DOHH2 (cell line): ENCODE data around the gene CA12.

Experiments used
- H3F3A ChIP-seq: fragments of 200-600 bp; sonication (generic), shearing (Covaris generic); 2 replicates; pipeline ENCODE4 v1.6.0; 2016; ENCODE audit warnings: antibody characterized with exemption, mild to moderate bottlenecking; ENCODE audit not compliant: control insufficient read depth, insufficient read depth
- H3K27ac ChIP-seq: fragments of 200-600 bp; sonication (generic); 2 replicates; pipeline ENCODE4 v1.5.1; 2014; ENCODE audit warnings: low read depth, mild to moderate bottlenecking, low read length, moderate library complexity
- H3K27me3 ChIP-seq: fragments of 200-600 bp; sonication (generic); 2 replicates; pipeline ENCODE4 v1.6.1; 2014; ENCODE audit warnings: mild to moderate bottlenecking, low read length, mixed read lengths; ENCODE audit not compliant: control insufficient read depth
- H3K36me3 ChIP-seq: fragments of 200-600 bp; sonication (generic); 2 replicates; pipeline ENCODE4 v1.6.1; 2014; ENCODE audit warnings: mild to moderate bottlenecking, low read length, moderate library complexity, mixed read lengths; ENCODE audit not compliant: control insufficient read depth
- H3K4me1 ChIP-seq: fragments of 200-600 bp; sonication (generic); 2 replicates; pipeline ENCODE4 v1.6.1; 2014; ENCODE audit warnings: mild to moderate bottlenecking, low read length, mixed read lengths; ENCODE audit not compliant: control insufficient read depth
- H3K4me2 ChIP-seq: fragments of 200-600 bp; sonication (generic); 2 replicates; pipeline ENCODE4 v1.6.0; 2014; ENCODE audit warnings: mild to moderate bottlenecking, low read length, moderate library complexity
- H3K4me3 ChIP-seq: fragments of 200-600 bp; sonication (generic); 2 replicates; pipeline ENCODE4 v1.5.1; 2014; ENCODE audit warnings: mild to moderate bottlenecking, low read length, mixed read lengths
- H3K79me2 ChIP-seq: fragments of 200-600 bp; sonication (generic); 2 replicates; pipeline ENCODE4 v1.6.1; 2014; ENCODE audit warnings: mild to moderate bottlenecking, low read length, mixed read lengths; ENCODE audit not compliant: control insufficient read depth
- H3K9me2 ChIP-seq: fragments of 200-600 bp; sonication (generic); replicated peaks from 2 replicates; pipeline ENCODE4 v1.6.1; 2014; ENCODE audit warnings: mild to moderate bottlenecking, low read length, mixed read lengths; ENCODE audit not compliant: control insufficient read depth
- H3K9me3 ChIP-seq: fragments of 200-600 bp; sonication (generic); 2 replicates; pipeline ENCODE4 v1.6.1; 2014; ENCODE audit warnings: antibody characterized with exemption, low read length, mixed read lengths; ENCODE audit not compliant: control insufficient read depth, insufficient read depth
- H4K20me1 ChIP-seq: fragments of 200-600 bp; sonication (generic); 2 replicates; pipeline ENCODE4 v1.6.0; 2014; ENCODE audit warnings: low read depth, mild to moderate bottlenecking, antibody characterized with exemption, low read length, moderate library complexity; ENCODE audit not compliant: control insufficient read depth, insufficient read depth
- CTCF ChIP-seq: fragments of 200-600 bp; sonication (generic); IDR thresholded peaks from one replicate; pipeline ENCODE4 v1.5.1; 2014; ENCODE audit warnings: antibody characterized with exemption, mild to moderate bottlenecking, low read depth, low read length; ENCODE audit not compliant: poor library complexity, severe bottlenecking
- EZH2phosphoT487 ChIP-seq: fragments of 200-600 bp; sonication (generic); IDR thresholded peaks from 2 replicates; pipeline ENCODE4 v1.6.1; 2017; ENCODE audit warnings: borderline replicate concordance, mild to moderate bottlenecking, antibody characterized with exemption, low read length, moderate library complexity, mixed read lengths

The CA12 gene

GRCh38 chr15:63340353-63340752, 41.3 kb downstream of the CA12 start:
- Histone ChIP-seq H3K27ac (no peak overlapping the region), H3K9me2 (no peaks in the 10 kb centered on the region), H4K20me1 (no peaks in the 10 kb centered on the region), H3K36me3 (no peaks in the 10 kb centered on the region), H3K4me2 (no peak overlapping the region), H3K9me3 (no peaks in the 10 kb centered on the region), H3K79me2 (no peaks in the 10 kb centered on the region), H3K27me3 (peaks cover 18% of the 10 kb centered on the region), H3K4me3 (no peak overlapping the region), H3F3A (no peaks in the 10 kb centered on the region), H3K4me1 (peaks cover 2% of the 10 kb centered on the region; the same call in 1 of the 2 replicates)
- TF ChIP-seq EZH2phosphoT487 (no peak), CTCF (no peak)

- H3K27me3 ChIP-seq = peaks cover 18% of the 10 kb centered on the region
- H3K4me3 ChIP-seq = no peak overlapping the region
- H3K4me2 ChIP-seq = no peak overlapping the region
- H3K79me2 ChIP-seq = no peaks in the 10 kb centered on the region
- no peaks in the 10 kb centered on the region for H3F3A ChIP-seq
- peaks cover 2% of the 10 kb centered on the region; the same call in 1 of the 2 replicates for H3K4me1 ChIP-seq
- no peak overlapping the region for H3K27ac ChIP-seq
- H4K20me1 ChIP-seq = no peaks in the 10 kb centered on the region
- no peaks in the 10 kb centered on the region for H3K9me2 ChIP-seq
- TF ChIP-seq CTCF = no peak
- TF ChIP-seq EZH2phosphoT487 = no peak
- H3K36me3 ChIP-seq = no peaks in the 10 kb centered on the region
- no peaks in the 10 kb centered on the region for H3K9me3 ChIP-seq
Observed at GRCh38 chr15:63339836-63340235, 41.8 kb downstream of the CA12 start.

GRCh38 chr15:63339006-63339766, 42.5 kb downstream of the CA12 start:
- peaks cover 18% of the 10 kb centered on the region for H3K27me3 ChIP-seq
- no peaks in the 10 kb centered on the region for H3K79me2 ChIP-seq
- H3K36me3 ChIP-seq = no peaks in the 10 kb centered on the region
- H4K20me1 ChIP-seq = no peaks in the 10 kb centered on the region
- H3K9me2 ChIP-seq = no peaks in the 10 kb centered on the region
- H3K27ac ChIP-seq = no peak overlapping the region
- no peak overlapping the region for H3K4me2 ChIP-seq
- no peak overlapping the region for H3K4me3 ChIP-seq
- no peak for TF ChIP-seq CTCF
- no peak for TF ChIP-seq EZH2phosphoT487
- H3K9me3 ChIP-seq = no peaks in the 10 kb centered on the region
- H3F3A ChIP-seq = no peaks in the 10 kb centered on the region
- peaks cover 2% of the 10 kb centered on the region; the same call in 1 of the 2 replicates for H3K4me1 ChIP-seq
